Hepatocyte (in vitro differentiated cells): ENCODE results near the gene PYGM.

Experiments used
- EZH2phosphoT487 ChIP-seq: fragments of 200-600 bp; sonication (generic); IDR thresholded peaks from one replicate; pipeline ENCODE4 v1.6.1; 2018; ENCODE audit warnings: antibody characterized with exemption, mild to moderate bottlenecking, low read depth, moderate library complexity; ENCODE audit not compliant: unreplicated experiment, severe bottlenecking
- TF ChIP-seq, protein P1 (sequence below): fragments of 200-600 bp; sonication (generic); IDR thresholded peaks from 2 replicates; pipeline ENCODE4 v1.5.1; 2016; ENCODE audit warnings: antibody characterized with exemption, mild to moderate bottlenecking; ENCODE audit not compliant: poor library complexity

GRCh38 chr11:64801158-64801464 lies 41.3 kb upstream of the PYGM start:
- no peak for TF ChIP-seq EZH2phosphoT487
- TF ChIP-seq, protein P1, sequence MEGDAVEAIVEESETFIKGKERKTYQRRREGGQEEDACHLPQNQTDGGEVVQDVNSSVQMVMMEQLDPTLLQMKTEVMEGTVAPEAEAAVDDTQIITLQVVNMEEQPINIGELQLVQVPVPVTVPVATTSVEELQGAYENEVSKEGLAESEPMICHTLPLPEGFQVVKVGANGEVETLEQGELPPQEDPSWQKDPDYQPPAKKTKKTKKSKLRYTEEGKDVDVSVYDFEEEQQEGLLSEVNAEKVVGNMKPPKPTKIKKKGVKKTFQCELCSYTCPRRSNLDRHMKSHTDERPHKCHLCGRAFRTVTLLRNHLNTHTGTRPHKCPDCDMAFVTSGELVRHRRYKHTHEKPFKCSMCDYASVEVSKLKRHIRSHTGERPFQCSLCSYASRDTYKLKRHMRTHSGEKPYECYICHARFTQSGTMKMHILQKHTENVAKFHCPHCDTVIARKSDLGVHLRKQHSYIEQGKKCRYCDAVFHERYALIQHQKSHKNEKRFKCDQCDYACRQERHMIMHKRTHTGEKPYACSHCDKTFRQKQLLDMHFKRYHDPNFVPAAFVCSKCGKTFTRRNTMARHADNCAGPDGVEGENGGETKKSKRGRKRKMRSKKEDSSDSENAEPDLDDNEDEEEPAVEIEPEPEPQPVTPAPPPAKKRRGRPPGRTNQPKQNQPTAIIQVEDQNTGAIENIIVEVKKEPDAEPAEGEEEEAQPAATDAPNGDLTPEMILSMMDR, result no peak
